Activated T-cell treated with anti-CD3 and anti-CD28 coated beads, Interleukin-2, amount 50 U/mL, for 72 hours (primary cell): ENCODE measurements around the gene PPP2R1A. TPM values are rescaled to one million over a fixed set of nuclear protein-coding genes. Genes with fewer than 3 reads are reported as not detected.
"Not testable (repeated sequence)": the region's sequence is repeated elsewhere in the genome, so short reads cannot be mapped to it uniquely, and the experiment has no call there.

Source experiments
- ATAC-seq, 2 donors: fragments of 150-1000 bp; cut with Tn5 transposase; replicated peaks in 1 of 2; 2 replicates each; pipeline ENCODE4 v1.10.0; 2021; ENCODE audit warnings: moderate library complexity in 2 of 2, mild to moderate bottlenecking in 1 of 2
- DNase-seq, 2 donors: peaks; one replicate each; pipeline ENCODE4 v3.0.0; 2021 to 2022; ENCODE audit warnings: mixed read lengths in 1 of 2
- H3K27ac Mint-ChIP-seq: one replicate; pipeline ENCODE4 v1.8.0; 2022; ENCODE audit warnings: mild to moderate bottlenecking, moderate library complexity, mixed read lengths
- H3K27me3 Mint-ChIP-seq: one replicate; pipeline ENCODE4 v1.8.0; 2022; ENCODE audit warnings: low read depth, mixed read lengths
- H3K36me3 Mint-ChIP-seq, 2 donors: one replicate each; pipeline ENCODE4 v1.8.0; 2022; ENCODE audit warnings: mixed read lengths in 2 of 2, mild to moderate bottlenecking in 1 of 2; ENCODE audit not compliant: insufficient read depth in 2 of 2
- H3K4me1 Mint-ChIP-seq: one replicate; pipeline ENCODE4 v1.8.0; 2022; ENCODE audit warnings: low read depth, mixed read lengths
- H3K4me3 Mint-ChIP-seq, 2 donors: one replicate each; pipeline ENCODE4 v1.8.0; 2022; ENCODE audit warnings: mild to moderate bottlenecking in 2 of 2, mixed read lengths in 2 of 2, moderate library complexity in 2 of 2
- H3K9me3 Mint-ChIP-seq, 2 donors: one replicate each; pipeline ENCODE4 v1.8.0; 2022; ENCODE audit warnings: mixed read lengths in 2 of 2
- total RNA-seq, 2 donors: library from RNA; stranded (reverse); gene quantifications; one replicate each; pipeline ENCODE4 v1.2.3, GENCODE V29; 2022

The PPP2R1A gene
- total RNA-seq, 2 donors from 2014 or later: 160 to 181 TPM

DNA sequence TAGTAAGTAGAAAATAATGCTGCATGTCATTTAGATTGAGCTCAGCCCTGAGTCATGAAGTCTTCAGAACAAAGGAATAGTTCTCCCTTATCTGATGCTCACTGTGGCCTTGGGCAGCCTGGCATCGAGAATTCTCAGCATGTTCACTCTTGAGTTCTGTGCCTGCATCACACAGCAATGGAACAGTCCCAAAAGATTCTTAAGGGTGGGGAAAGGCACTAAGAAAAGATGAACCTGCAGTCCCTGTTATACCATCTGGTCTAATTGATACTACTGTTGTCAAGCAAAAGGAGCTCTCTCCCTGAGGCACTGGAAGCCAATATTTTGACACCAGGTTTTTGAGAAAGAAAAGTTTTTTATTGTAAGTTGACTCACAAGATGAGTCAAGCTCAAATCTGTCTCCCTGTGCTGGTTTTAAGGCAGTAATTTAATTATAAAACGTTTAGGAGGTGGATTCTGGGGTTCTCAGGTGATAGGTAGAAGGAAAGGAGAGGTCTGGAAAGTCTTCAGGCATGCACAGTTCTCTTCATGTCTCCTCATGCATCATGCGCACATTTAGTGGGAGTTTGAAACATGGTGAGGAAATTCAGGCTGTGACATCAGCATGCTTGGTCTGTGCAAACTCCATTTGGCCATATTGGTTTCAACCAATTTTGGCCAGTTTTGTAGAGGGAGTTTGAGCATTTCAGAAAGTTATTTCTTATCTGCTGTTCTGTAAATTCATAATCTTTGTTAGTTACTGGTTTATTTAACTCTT lies 41.5 kb downstream of the PPP2R1A start:
- no peak for ATAC-seq
- no peaks in the 10 kb centered on the region for H3K27me3 Mint-ChIP-seq
- H3K9me3 Mint-ChIP-seq: peaks cover 0 to 2% of the 10 kb centered on the region in 2 donors
- H3K36me3 Mint-ChIP-seq: peaks cover 7 to 17% of the 10 kb centered on the region in 2 donors
- peak overlapping the region; percentile 76 for H3K27ac Mint-ChIP-seq
- H3K4me3 Mint-ChIP-seq: peak overlapping the region in 1 of 2 donors; percentile 25
- DNase-seq: no peak
- peaks cover 37% of the 10 kb centered on the region for H3K4me1 Mint-ChIP-seq

DNA sequence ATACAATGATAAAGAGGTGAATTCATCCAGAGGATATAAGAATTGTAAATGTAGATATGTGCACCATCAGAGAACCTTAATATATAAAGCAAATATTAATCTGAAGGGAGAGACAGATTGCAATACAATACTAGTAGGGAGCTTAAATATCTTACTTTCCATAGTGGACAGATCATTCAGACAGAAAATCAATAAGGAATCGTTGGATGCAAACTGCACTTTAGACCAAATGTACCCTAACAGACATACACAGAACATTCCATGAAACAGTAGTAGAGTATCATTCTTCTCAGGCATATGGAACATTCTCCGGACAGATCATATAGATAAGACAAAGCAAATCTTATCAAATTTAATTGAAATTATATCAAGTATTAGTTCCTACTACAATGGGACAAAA lies 44.6 kb downstream of the PPP2R1A start:
- Mint-ChIP-seq H3K27me3 (no peaks in the 10 kb centered on the region), H3K4me3 (no peak overlapping the region), H3K9me3 (peaks cover 0 to 2% of the 10 kb centered on the region in 2 donors), H3K4me1 (peaks cover 18% of the 10 kb centered on the region), H3K36me3 (peaks cover 0 to 5% of the 10 kb centered on the region in 2 donors), H3K27ac (no peak overlapping the region)
- DNase-seq (no peak), ATAC-seq (no peak)

DNA sequence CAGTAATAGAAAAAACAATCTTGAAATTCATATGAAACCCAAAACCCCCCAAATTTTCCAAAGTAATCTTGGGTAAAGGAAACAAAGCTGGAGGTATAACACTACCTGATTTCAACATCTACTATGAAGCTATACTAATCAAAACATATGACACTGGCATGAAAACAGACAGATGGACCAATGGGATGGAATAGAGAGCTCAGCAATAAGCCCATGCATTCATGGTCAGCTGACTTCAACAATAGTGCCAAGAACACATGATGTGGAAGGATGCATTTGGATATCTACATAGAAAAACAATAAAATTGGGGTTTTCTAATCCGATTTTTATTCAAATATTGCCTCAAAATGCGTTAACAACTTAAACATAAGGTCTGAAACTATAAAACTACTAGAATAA lies 47.3 kb downstream of the PPP2R1A start:
- peak overlapping the region; percentile 41 for H3K27ac Mint-ChIP-seq
- H3K4me1 Mint-ChIP-seq: no peaks in the 10 kb centered on the region
- no peak for ATAC-seq
- no peak for DNase-seq
- no peaks in the 10 kb centered on the region for H3K27me3 Mint-ChIP-seq
- H3K36me3 Mint-ChIP-seq: no peaks in the 10 kb centered on the region
- H3K4me3 Mint-ChIP-seq: no peak overlapping the region
- no peaks in the 10 kb centered on the region for H3K9me3 Mint-ChIP-seq

DNA sequence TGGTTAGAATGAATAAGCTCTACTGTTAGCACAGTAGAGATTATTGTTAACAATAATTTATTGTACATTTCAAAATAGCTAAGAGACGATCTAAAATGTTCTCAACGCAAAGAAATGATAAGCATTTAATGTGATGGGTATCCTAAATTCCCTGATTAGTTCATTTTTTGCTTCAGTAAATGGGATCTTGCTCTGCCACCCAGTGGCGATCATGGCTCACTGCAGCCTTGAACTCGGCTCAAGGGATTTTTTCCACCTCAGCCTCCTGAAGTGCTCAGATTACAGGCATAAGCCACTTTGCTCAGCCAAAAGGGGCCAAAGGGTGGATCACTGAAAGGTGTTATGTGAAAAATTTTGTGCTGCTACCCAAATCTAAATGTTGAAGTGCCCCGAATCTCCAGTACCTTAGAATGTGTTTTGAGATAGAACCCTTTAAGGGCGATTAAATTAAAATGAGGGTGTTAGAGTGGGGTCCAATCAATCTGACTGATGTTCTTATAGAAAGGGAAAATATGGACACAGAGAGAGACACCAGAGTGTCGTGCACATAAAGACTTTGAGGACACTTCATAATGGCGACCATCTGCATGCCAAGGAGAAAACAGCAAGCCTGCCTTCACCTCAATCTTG lies 48.0 kb downstream of the PPP2R1A start:
- Mint-ChIP-seq H3K9me3 (no peaks in the 10 kb centered on the region), H3K36me3 (no peaks in the 10 kb centered on the region), H3K4me3 (no peak overlapping the region), H3K27me3 (no peaks in the 10 kb centered on the region), H3K27ac (no peak overlapping the region), H3K4me1 (no peaks in the 10 kb centered on the region)
- ATAC-seq (peak; percentile 55 to 65), DNase-seq (peak; percentile 51 to 58)

DNA sequence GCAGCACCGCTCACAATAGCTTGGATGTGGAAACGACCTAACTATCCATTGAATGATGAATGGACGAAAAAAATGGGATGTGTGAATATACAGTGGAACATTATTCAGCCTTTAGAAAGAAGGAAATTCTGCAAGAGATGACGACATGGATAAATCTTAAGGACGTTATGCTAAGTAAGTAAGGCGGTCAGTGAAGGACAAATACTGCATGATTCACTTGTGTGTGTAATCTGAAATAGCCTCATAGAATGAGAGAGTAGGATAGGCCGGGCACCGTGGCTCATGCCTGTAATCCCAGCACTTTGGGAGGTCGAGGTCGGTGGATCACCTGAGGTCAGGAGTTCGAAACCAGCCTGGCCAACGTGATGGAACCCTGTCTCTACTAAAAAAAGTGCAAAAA lies 54.2 kb downstream of the PPP2R1A start:
- no peak for ATAC-seq

DNA sequence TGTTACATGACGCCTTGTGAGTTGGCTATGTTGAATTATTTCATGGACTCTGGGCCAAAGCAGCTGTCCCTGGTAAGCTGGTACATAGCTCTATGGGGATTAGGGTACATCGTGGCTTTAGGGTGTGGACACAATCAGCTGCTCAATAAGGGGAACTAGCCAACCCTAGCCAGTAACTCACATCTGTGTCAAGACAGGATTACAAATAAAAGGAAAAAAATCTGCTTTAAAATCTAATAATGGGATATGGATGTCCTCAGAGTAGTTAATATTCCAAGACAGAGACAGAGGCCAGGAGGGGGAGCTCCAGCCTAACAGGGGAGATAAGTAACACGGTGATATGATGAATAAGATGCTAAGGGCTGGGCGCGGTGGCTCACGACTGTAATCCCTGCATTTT lies 58.4 kb downstream of the PPP2R1A start:
- Mint-ChIP-seq H3K9me3 (no peaks in the 10 kb centered on the region), H3K4me1 (no peaks in the 10 kb centered on the region), H3K4me3 (no peak overlapping the region), H3K27me3 (no peaks in the 10 kb centered on the region), H3K36me3 (peaks cover 0 to 4% of the 10 kb centered on the region in 2 donors), H3K27ac (no peak overlapping the region)
- ATAC-seq: peak; percentile 68 to 71
- DNase-seq: peak; percentile 55 to 63

More for the DNA sequence above, 54.2 kb downstream of the PPP2R1A start:
- Mint-ChIP-seq H3K4me1 (no peaks in the 10 kb centered on the region), H3K27ac (no peak overlapping the region), H3K27me3 (no peaks in the 10 kb centered on the region), H3K9me3 (no peaks in the 10 kb centered on the region), H3K36me3 (no peaks in the 10 kb centered on the region), H3K4me3 (no peak overlapping the region)
- no peak for DNase-seq

DNA sequence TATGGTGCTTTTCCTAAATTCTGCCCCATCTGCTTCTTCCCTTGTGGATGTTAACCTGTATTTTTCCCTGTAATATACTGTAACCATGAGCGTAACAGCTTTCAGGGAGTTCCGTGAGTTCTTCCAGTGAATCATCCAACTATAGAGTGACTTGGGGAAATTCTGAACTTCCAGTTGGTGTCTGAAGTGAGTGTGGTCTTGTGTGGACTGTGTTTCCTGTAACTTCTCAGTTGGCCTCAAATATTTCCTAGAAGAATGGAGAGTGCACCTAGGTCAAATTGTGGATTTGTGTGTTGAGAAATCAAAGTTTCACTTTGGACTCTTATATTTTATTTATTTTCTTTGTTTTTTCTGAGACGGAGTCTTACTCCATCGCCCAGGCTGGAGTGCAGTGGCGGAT lies 68.6 kb downstream of the PPP2R1A start:
- peaks cover 1 to 9% of the 10 kb centered on the region in 2 donors for H3K36me3 Mint-ChIP-seq
- H3K9me3 Mint-ChIP-seq: peaks cover 1 to 15% of the 10 kb centered on the region in 2 donors
- ATAC-seq (no peak), DNase-seq (no peak)
- no peak overlapping the region for H3K27ac Mint-ChIP-seq
- no peaks in the 10 kb centered on the region for H3K4me1 Mint-ChIP-seq
- peaks cover 6% of the 10 kb centered on the region for H3K27me3 Mint-ChIP-seq
- no peak overlapping the region for H3K4me3 Mint-ChIP-seq

DNA sequence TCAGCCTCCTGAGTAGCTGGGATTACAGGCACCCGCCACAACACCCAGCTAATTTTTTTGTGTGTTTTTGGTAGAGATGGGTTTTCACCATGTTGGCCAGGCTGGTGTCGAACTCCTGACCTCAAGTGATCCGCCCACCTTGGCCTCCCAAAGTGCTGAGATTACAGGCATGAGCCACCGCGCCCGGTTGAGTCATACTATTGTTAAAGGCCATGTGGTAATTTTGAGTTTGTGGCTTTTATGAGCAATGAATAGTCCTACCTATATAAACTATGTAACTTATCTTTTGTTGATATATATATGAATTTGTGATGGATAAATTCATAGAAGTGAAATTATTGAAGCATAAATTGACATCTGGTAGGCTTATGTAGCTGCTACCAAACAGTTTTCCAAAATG lies 75.7 kb downstream of the PPP2R1A start:
- H3K36me3 Mint-ChIP-seq: peaks cover 10 to 19% of the 10 kb centered on the region in 2 donors
- H3K27ac Mint-ChIP-seq: not testable (repeated sequence)

DNA sequence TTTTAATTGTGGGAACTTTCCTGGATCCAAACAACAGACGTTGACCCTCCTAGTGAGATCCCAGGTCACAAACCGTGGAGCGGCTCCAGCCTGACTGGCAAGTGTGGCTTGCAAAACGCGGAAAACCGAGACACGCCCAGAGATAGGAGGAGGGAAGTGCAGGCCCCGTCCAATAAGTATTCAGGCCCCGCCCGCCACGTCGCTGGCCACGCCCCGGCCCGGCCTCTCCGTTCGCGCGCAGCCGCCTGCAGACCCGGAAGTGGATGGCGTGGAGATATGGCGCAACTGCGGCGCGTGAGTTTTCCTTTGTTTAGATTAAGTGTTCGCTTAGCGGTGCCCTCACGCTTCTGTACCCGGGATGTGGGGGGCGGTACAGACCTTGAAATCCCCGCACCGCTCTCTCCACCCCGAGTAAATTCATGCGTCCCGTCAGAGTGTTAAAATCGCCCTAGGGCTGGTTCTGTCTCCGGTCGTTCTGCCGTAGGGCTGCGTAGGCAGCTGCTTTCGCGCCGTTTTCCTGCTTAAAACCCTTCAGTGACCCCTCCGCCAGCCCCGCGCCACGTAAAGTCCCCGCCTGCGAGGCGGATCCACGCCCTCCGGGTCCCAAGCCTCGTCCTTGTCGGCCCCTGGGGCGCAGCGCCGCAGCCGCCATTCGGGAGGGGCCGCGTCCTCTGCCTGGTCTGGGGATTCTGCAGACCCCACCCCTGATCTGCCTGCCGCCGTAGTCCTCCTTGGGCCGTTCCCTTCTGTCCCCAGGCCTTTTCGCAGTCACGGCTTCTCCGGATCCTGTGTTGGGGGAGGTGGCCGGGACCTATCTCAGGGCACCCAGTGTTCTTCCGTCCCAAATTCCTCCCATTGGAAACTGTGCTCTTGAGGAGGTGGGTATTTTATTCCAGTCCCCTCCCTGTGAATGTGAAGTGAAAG lies 79.7 kb downstream of the PPP2R1A start, which contains the start of gene ZNF766:
TSS of gene ZNF766 (plus strand) at position 250 of the 924 bp plus-strand sequence. CDS start at position 277, 27 bp downstream.
- Mint-ChIP-seq H3K36me3 (peaks cover 35 to 46% of the 10 kb centered on the region in 2 donors), H3K4me3 (peak within 1 kb of the TSS; percentile 95 to 99), H3K9me3 (peaks cover 10 to 17% of the 10 kb centered on the region in 2 donors), H3K27me3 (no peaks in the 10 kb centered on the region), H3K27ac (peak within 1 kb of the TSS; percentile 92), H3K4me1 (peaks cover 39% of the 10 kb centered on the region)
- DNase-seq: peak; percentile 98 to 99
- peak; percentile 99 to 100 for ATAC-seq

More for the DNA sequence above, 75.7 kb downstream of the PPP2R1A start:
- H3K4me1 Mint-ChIP-seq, H3K4me3 Mint-ChIP-seq, ATAC-seq, H3K9me3 Mint-ChIP-seq, H3K27me3 Mint-ChIP-seq: not testable (repeated sequence)
- DNase-seq: peak; percentile 23 to 38

DNA sequence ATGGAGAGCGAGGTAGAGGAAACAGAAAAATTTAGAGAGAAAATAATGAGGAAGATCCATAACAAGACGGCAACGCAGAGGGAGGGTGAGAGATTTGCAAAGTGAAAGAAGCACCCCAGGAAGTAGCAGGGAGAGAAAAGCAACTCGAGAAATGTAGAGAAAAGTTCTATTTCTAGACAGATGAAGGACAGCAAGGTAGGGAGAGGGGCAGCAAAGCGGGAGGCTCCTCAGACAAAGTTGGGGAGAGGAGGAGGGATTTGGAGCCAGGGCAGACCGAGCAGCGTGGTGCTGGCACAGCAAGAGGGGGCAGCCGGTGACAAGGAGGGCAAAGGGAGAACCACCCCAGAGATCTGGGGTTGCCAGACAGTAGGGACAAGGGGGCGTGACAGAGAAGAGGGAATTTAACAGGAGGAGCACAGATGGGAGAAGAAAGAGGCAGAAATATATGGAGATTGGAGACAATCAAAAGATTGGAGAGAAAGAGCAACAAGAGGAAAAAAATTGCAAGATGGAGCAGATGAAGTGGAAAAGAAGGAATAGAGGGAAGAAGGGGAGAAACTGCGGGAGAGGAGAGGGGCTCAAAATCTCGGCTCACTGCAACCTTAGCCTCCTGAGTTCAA lies 80.5 kb downstream of the PPP2R1A start:
- DNase-seq (no peak), ATAC-seq (no peak)
- H3K36me3 Mint-ChIP-seq: peaks cover 39 to 54% of the 10 kb centered on the region in 2 donors
- H3K27me3 Mint-ChIP-seq: no peaks in the 10 kb centered on the region
- peak overlapping the region; percentile 92 for H3K27ac Mint-ChIP-seq
- H3K9me3 Mint-ChIP-seq: peaks cover 10 to 18% of the 10 kb centered on the region in 2 donors
- H3K4me1 Mint-ChIP-seq: peaks cover 41% of the 10 kb centered on the region
- peak overlapping the region; percentile 95 to 99 for H3K4me3 Mint-ChIP-seq

DNA sequence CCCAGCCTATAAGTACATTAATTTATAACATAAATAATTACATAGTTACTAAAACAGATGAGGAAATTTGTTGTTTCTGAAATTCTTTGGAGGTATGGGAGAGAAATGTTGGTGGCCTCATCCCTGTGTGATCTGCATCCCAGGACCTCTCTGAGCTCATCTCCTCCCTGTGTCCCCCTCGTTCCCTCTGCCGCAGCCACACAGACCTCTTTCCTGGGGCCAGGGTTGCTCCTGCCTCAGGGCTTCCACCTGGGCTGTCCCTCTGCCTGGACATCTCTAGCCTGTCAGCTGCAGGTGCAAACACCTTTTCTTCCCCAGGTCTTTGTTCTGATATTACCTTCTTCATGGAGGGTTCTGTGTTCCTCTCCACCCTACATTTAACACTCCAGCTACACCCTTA lies 83.4 kb downstream of the PPP2R1A start:
- peaks cover 53% of the 10 kb centered on the region for H3K4me1 Mint-ChIP-seq
- H3K36me3 Mint-ChIP-seq: peaks cover 49 to 70% of the 10 kb centered on the region in 2 donors
- no peaks in the 10 kb centered on the region for H3K27me3 Mint-ChIP-seq
- no peak for ATAC-seq
- H3K27ac Mint-ChIP-seq: no peak overlapping the region
- H3K9me3 Mint-ChIP-seq: peaks cover 10 to 20% of the 10 kb centered on the region in 2 donors
- no peak for DNase-seq
- H3K4me3 Mint-ChIP-seq: peak overlapping the region in 1 of 2 donors; percentile 27

DNA sequence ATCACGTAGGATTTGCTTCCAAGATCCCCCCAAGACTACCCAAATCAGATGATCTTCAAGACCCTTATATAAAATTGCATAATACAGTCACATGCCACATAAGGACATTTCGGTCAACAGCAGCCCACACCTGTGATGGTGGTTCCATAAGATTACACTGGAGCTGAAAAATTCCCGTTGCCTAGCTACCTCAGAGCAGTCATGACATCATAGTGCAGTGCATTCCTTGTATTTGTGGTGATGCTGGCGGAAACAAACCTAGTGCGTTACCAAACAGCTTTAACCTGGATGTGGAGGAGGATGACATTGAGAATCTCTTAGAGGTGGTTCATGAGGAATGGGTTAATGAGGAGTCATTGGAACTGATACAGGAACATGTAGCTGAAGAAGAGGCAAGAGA lies 84.3 kb downstream of the PPP2R1A start:
- no peak for DNase-seq
- Mint-ChIP-seq H3K9me3 (peaks cover 16 to 27% of the 10 kb centered on the region in 2 donors), H3K27me3 (no peaks in the 10 kb centered on the region), H3K36me3 (peaks cover 56 to 77% of the 10 kb centered on the region in 2 donors), H3K27ac (no peak overlapping the region), H3K4me3 (no peak overlapping the region), H3K4me1 (peaks cover 58% of the 10 kb centered on the region)
- ATAC-seq: no peak
